Putamen (tissue), 1 donor: Measurements from ENCODE around the gene KRT74.

ENCODE experiments used
- DNase-seq: peaks from one replicate; pipeline ENCODE4 v3.0.0-alpha.2; 2016; ENCODE audit warnings: low spot score

Gene KRT74

DNA sequence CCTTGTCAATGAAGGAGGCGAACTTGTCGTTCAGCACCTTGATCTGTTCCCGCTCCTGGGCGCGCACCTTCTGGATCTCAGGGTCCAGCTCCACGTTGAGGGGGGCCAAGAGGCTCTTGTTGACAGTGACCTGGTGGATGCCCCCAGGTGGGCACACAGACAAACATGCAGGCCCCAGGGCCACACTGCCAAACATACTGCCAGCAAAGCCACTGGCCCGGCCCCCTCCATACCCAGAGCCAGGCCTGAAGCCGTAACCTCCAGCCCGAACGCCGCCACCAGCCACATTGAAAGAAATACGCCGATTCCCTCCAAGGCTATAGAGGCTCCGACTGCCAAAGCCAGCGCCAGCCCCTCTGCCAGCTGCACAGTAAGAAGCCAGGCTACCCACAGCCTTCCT lies 337 bp downstream of the KRT74 start:
- no peak for DNase-seq

DNA sequence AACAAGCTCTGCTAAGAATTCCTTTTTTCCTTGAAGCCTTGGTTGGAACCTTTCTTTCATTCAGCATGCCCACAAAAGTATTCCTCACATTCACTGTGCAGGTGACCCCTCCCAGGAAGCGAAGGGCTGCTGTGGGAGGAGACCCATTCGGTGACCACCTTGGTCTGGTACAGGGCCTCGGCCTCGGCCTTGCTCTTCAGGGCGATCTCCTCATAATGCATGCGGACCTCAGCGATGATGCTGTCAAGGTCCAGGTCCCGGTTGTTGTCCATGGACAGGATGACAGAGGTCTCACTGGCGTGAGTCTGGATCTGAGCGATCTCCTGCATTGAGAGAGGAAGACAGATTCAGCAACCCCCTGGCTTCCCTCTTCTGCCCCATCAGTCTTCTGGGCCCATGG lies 3.1 kb downstream of the KRT74 start:
- DNase-seq, result no peak

DNA sequence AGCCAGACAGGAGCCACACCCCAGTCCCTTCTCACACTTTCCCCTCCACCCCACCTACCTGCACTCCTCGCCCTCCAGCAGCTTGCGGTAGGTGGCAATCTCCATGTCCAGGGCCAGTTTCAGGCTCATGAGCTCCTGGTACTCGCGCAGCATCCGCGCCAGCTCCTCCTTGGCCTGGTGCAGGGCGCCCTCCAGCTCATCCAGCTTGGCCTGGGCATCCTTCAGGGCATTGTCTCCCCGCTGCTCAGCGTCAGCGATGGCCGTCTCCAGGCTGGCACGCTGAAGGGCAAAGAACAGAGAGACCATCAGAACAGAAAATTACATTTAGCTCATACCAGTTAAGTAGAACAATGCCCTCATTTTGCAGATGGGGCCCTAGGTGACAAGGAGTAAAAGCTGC lies 5.5 kb downstream of the KRT74 start:
- DNase-seq, result no peak

DNA sequence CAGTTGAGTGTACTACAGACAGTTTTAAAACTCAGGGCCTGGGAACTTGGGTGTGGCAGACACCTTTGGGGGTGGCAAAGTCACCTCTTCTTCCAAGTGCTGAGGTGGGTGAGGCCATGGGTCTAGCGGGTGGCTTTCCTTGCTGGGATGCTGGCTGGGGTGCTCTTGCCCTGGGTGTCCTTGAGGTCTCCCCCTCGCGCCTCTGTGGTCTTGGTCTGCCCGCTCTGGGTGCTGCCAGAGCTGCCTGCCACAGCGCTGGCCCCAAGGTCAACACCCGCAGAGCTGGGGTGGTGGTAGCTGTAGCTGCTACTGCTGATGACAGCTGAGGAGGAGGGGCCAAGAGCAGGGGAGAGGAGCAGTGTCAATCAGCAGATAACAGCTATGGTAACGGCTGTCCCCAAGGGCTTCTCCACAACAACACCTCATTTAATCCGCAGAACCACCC lies 6.8 kb downstream of the KRT74 start:
- DNase-seq, result no peak

DNA sequence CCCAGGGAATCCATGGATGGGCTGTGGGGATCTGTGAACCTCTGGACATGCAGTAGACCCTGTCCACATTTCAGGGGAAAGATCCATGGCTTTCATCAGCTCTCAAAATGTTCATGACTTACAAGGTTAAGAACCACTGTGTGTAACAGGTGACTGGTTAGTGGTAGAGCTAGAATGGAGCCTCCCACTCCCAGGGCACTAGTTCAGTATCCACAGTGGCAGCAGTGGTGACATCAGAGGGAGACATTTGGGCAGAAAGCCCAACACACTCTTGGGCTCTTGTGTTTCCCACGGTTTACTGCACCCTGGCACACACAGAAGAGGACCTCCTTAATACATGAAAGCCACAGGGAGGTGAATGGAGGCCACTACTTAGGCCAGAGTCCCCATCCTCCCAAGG lies 9.1 kb downstream of the KRT74 start:
- no peak for DNase-seq

DNA sequence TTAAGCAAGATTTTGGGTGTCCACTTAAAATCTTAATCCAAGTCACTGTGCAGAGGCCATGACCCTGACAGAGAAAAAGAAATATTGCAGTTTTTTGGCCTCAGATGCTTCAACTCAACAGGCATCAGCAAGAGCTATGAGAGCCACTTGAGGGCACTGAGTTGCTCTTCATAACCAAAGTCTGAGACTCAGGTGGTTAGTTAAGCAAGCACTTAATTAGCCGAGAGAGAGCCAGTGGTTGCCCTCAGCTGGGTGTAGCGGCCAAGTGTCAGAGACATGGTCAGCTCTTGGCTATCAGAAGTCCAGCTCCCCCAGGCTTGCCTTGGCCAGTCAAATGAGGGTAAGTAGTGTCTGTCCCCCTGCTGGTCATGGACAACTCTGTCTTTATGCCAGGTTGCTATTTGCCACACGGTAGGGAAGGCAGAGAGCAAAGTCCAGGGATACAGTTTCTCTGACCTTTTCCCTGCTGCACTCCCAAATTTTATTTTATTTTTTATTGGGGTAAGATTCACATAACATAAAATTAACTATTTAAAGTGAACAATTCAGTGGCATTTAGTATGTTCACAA lies 11.7 kb downstream of the KRT74 start:
- no peak for DNase-seq

DNA sequence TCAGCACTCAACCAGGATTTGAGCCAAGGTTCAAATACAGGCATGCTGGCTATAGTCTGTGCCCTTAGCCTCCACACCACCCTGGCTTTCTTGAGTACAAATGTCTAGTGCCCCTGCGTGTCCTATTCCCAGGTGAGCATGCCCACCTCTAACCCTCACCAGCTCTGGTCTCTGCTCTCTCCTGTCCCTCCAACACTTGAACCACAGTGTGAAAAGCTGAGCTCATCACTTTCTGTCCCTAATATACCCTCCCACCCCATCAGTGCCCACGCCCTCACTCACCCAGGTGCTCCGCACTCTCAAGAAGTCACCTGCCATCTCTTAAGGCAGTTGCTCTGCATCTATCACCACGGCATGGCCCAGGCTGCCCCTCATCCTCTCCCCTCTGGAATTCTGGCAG lies 13.7 kb downstream of the KRT74 start:
- no peak for DNase-seq

DNA sequence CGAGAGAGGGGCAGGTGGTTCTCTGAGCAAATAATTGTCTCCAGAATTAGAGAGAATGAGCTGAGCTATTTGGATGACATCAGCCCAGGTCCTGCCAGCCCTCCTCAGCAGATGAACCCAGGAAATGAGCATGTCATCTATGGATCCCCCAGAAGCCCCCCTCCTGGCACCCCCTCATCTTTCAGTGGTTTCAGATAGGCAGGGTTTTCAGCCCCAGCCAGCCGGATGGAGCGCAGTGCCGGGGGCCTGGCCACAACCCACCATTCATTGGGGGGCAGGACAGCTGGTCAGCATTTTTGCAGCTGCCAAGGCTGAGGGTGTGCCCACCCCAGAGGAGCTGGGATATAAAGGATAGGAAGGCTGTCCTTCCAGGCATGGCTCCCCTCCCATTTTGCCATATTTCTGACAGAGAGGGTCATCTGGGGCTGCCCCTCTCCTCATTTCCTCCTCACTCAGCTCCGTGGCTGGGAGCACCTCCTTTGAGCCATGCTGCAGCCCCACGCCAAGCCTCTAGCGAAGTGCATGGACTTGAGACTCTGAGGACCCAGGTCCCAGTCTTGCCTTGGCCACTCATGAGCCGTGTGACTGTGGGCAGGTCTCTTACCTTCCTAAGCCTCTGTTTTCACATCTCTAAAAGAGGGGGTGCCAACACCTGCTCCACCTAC lies 14.7 kb downstream of the KRT74 start:
- DNase-seq, result no peak

DNA sequence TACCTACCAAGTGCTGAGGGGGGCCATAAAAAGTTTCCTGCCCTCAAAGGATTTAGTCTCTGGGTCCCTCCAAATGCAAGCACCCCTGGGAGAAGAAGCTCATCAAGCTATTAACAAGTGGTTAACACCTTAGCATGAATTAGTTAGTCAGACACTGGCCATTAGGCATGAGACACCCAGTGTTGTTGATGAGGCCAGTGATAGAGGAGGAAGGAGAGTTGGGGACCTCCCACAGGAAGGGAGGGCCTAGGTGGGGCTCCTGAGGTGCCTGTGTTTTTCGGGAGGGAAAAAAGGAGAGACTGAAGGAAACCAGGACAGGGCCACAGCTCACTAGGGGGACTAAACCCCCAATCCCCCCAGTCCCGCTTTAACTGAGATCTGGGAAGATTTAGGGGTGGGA lies 16.2 kb downstream of the KRT74 start:
- no peak for DNase-seq

DNA sequence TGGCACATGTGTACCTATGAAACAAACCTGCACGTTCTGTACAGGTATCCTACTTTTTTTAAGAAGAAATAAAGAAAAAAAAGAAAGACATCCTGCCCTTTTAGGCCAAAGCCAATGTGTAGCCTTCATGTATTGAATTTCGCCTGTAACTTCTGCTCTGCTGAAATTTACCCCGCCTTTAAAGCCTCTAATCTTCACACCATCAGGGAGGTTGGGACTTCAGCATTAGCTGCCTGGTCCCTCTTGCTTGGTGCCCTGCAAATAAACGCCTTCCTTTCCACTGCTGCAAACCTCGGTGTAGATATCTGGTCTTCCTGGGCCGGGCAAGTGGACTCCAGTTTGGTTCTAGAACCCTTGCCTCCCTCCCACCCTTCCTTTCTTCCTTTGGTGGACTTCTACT lies 18.1 kb downstream of the KRT74 start:
- no peak for DNase-seq

DNA sequence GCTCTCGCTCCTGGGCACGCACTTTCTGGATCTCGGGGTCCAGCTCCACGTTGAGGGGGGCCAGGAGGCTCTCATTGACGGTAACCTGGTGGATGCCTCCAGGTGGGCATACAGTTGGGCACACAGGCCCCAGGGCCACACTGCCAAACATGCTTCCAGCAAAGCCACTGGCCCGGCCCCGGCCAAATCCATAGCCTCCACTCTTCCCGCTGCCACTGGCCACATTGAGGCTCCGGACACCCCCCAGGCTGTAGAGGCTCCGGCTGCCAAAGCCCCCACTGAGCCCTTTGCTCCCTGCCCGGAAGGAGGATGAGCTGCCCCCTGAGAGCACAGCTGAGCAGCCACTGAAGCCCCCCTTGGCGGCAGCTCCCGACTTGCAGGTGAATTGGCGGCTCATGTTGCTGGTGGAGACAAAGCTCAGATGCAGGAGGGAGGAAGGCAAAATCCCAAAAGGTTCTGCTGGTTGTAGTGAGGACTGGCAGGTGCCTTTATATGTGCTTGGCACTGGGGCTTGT lies 20.9 kb downstream of the KRT74 start, which contains the start of gene KRT71:
TSS of gene KRT71 (minus strand) at position 465 of the 515 bp plus-strand sequence. CDS start at position 397, 68 bp downstream.
- DNase-seq, result no peak

DNA sequence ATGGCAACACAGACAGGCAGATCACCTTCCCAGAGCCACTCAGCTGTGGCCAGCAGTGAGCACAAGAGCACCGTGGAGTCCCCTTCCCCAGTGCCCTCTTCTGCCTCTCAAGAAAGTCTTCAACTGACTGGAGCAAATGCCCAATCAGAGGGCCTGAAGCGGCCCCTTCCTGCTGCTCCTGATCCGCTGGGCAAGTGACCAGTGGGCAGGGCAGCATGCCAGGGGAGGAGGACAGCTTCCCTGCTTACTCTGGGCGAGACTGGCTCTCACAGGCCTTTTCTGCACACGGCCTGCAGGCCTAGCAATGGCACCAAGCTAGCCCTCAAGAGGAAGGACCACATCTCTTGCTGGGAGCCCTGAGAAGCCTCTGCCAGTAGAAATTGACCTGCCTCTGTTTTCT lies 21.6 kb downstream of the KRT74 start:
- DNase-seq, result peak; percentile 18

DNA sequence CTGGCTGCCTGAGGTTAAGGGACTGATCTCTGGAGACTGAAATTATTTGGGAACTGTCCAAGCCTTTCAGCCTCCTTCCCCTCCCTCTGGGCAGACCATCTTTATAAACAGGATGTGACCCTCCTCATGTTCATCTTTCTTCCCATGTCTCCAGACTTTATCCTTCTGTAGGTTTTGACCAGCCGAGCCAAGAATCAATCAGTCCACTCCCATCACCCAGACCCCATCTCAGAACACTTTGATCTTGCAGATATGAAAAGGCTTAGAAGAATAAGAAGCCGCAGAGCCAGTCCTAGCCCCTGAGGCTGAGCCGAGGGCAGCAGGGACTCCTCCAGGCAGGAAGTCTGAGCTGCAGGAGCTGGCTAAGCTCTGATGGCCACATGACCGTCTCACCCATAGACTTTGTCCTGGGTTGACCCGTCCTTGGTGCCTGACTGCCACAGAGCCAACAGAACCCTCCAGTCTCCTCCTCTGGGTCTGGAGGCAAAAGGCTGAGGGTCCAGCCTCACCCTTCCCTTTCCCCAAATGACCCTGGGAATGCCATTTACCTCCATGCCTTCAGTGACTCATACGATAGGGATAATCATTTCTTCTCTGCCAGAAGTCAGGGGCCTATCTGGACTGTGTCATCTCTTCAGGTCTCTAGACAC lies 22.3 kb downstream of the KRT74 start:
- DNase-seq, result no peak

DNA sequence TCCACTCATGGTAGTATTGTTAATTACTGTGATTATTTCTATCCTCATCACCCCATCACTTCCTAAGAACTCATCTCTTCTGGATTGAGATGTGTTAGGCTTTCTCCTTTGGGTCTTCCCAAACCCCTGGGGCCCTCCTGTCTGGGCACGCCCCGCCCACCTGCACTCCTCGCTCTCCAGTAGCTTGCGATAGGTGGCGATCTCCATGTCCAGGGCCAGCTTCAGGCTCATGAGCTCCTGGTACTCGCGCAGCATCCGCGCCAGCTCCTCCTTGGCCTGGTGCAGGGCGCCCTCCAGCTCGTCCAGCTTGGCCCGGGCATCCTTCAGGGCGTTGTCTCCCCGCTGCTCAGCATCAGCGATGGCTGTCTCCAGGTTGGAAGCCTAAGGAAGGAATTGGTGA lies 27.5 kb downstream of the KRT74 start:
- no peak for DNase-seq

DNA sequence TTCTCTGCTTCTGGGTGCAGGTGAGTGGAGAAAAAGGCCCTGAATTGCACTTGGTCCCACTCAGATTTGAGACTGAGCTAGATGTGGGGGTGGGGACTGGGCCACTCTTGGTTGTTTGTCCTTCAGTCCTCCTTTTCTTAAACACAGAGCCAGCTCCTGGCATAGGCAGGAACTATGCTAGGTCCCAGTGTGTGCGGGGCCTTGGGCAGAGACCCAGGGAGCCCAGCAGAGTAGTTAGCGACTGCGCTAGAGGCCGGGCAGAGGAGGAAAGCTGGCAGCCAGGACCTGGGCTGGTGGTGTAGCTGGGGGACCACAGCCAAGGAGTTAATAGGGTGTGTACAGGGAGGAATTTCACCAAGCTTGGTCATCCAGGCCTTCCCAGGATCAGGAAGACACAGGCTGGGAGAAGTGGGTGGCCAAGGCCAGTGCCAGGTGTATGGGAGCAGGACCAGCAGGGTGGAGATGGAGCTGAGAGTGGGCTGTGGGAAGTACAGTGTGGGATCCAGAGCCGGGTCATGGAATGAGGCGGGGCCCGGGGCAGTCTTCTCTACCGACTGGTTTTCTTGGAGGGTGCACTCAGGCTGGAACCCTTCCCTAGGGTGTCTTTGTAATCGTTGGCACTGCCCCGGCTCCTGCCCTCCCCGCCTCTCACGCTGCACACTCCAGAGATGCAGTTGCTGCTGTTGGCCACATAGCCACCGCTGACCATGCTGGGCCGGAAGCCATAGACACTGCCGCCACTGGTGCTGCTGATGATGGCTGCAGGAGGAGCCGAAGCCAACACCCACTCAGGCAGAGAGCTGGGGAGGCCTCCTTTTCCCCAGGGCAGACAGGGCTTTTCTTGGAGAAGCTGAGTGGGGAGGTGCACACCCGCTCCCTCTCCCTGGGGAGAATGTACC lies 29.4 kb downstream of the KRT74 start:
- DNase-seq, result peak; percentile 29

DNA sequence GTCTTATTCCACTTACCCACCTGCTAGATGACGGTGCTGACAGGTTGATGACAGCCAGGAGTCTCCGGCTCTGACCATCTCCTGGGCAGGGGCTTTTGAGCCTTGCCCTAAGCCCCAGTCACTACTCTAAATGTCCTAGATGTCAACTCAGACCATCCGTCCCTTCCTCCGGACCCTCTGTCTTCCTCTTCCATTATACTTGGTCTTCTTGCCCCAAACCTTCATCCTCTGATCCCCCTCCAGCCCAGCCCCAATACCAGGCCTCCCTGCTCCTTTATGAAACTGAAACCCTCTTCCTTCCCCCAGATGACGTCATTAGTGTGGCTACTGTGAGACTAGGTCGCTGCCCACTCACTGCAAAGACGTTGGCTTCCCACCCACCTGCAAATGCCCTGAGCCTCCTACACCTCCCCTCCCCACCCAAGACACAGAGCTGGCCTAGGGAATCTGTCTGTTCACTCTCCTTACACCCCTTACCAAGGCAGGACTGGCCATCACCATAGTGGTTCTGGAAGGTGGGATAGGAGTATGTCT lies 30.8 kb downstream of the KRT74 start:
- DNase-seq, result no peak

DNA sequence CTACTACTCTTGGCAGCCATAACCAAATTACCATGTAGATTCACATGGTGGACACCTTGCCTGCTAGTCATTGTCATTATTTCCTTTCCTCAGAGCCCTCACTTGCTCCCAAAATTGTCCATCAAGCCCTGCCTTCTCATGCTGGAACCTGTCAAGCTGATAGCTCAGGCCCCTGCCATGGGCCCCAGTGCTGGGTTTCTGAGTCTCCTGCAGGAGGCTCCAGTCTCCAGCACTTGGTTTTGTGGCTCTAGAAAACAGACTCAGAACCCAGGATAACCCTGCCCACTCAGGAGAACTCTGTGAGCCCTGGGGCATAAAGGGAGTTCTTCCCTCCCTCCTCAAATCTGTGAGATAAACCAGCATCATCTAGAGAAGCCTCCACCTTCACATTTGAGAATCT lies 31.5 kb downstream of the KRT74 start:
- DNase-seq, result no peak

DNA sequence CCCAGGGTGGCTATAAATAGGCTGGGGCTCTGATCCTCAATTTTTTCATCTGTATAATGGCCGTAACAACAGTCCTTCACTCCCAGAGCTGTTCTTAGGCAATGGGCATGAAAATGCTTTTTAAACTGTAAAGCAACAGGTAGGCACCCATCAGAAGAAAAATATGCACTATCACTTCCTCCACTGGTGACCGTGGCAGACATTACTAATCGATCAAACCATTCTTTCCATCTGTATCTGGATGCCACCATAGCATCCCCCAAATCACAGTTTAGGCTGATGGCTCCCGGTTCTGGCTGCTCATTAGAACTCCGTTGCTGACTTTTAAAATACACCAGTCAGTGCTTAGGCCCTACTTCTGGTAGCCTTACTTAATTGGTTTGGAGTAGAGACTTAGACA lies 31.9 kb downstream of the KRT74 start:
- DNase-seq, result no peak

DNA sequence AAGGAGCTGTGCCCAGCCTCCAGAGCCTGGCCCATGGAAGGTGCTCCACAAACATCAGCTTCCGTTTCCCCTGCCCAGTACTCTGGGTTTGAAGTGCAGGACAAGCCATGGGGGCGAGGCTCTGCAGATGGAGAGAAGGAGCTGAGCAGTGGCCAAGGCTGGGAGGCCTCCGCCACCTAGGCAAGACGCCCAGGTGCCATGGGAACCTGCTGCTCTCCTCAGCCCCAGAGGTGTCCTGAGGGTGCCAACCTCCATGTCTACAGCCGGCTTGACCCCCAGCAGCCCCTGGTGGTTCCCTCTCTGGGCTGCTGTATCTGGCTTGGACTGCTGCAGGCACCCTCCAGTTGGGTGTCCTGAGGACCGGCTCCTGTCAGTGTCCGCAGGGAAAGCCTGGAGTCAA lies 33.1 kb downstream of the KRT74 start:
- no peak for DNase-seq

DNA sequence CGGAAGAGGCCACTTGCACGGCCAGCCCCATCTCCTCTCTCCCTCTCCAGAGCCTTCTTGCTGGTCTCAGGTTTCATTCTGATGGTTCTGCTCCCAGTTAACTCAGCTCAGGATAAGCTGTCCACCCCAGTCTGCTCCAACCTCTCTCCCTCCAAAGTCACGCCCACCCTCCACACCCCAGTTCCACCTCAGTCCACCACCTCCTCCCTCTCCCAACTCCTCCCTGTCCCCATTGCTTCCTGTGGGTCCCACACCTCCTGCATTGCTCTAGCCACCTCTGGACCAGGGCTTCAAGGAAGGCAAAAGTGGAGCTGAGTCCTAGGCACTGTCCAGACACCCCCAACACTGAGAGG lies 33.8 kb downstream of the KRT74 start:
- no peak for DNase-seq

DNA sequence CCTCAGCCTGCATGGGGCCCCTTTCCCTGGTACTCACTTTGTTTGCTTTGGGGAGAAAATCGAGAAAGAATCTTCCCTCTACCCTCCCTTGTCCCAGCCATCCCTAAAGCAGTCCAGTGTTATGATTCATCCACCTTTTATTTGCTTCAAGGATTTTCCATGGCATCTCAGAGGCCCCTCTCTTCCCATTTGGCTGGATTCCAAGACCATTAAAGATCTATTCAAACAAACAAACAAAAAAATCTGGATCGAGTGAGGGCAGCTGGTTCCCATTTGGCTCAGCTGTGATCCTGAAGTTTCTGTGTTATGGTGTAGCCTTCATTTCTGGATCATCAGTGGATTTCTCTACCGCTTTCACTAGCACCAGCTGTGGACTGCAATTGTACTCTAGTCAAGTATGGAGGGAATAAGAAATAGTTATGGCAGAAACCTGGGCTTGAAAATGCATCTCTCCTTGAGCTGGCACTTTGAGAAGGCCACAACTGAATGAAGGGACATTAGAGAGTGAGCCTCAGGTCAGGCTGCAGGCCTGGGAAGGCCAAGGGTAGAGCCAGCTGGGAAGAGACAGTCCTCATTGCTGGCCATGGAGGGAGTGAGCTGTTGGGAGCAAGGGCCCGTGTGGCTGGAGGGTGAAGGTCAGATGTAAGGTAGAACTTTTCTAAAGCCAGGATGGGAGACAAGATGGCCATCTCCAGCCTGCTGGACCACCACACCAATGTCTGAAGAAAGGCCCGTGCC lies 34.4 kb downstream of the KRT74 start:
- no peak for DNase-seq
